Femur (tissue), 1 donor: Measurements from ENCODE around the gene RPLP1.

Experiments
- DNase-seq: peaks from one replicate; pipeline ENCODE4 v3.0.0-alpha.2; 2017

The RPLP1 gene

DNA sequence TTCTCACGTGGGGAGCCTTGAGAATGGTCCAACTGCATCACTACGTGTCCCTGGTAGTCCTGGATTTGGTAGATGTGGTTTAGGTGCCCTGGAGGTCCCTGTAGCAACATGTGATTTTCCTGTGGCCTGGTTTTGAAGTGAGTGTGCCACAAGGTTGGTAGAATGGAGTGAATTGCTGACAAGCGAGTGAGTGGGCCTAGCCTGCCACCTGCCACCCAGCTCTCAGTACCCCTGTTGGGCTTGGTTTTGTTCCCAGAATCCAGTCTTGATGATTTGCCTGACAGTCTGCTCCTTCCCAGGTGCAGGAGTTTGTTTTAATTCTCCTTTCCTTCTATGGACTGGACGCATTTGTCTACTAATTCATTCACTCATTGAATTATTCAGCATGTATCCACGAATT, 19.4 kb downstream of the RPLP1 start:
- DNase-seq, result no peak

- no peak for DNase-seq
Measured at GRCh38 chr15:69472562-69472961, 19.9 kb downstream of the RPLP1 start.

GRCh38 chr15:69474291-69474690, 21.7 kb downstream of the RPLP1 start:
- no peak for DNase-seq

DNA sequence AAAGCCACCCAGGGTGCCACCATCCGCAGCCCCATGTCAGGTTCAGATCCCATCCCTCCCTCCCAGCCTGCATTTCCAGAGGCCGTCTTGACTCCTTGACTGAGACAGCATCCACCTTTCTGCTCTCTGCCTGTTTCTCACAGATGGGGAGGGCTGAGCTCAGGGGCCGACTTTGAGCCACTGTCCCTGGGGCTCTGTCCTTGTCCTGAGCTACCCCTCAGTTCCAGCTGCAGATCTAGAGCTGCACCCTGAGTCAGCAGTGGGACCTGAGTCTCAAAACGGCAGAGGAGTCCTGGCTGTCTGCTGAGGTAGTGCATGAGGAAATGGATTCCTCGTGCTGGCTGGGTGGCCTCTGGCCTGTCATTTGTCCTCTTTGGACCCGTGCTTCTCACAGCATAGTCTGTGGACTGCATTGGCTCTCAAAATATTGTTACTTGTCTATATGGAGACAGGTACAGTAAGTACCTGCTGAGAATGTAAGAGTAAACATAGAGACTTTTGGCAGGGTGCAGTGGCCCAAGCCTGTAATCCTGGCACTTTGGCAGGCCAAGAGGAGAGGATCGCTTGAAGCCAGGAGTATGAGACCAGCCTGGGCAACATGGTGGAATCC, 22.3 kb downstream of the RPLP1 start:
- DNase-seq, result no peak

DNA sequence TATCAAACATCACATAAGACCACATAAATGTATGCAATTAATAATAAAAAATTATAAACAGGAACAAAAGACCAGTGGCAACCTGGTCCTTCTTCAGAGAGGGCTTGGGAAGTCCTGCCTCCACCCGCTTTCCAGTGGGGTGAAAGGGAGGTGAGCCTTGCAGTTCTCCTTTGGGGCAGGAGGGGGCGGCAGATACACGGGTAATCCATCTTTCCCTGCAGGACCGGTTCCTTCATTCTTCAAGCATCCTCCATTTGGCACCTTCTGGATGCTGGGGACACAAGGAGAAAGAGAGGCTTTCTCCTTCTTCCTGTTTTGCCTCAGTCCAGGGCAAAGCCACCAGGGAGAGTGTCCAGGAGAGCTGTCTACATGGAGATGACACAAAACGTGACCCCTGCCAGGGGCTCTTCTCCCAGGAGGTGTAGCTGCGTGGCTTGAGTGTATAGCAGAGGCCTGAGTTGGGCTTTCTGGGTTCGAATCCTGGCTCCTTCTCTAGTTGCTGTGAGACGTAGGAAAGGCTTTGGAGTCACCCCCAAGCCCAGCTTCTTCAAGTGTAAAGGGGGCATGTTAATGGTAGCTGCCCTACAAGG, 23.2 kb downstream of the RPLP1 start:
- DNase-seq, result peak; percentile 88

DNA sequence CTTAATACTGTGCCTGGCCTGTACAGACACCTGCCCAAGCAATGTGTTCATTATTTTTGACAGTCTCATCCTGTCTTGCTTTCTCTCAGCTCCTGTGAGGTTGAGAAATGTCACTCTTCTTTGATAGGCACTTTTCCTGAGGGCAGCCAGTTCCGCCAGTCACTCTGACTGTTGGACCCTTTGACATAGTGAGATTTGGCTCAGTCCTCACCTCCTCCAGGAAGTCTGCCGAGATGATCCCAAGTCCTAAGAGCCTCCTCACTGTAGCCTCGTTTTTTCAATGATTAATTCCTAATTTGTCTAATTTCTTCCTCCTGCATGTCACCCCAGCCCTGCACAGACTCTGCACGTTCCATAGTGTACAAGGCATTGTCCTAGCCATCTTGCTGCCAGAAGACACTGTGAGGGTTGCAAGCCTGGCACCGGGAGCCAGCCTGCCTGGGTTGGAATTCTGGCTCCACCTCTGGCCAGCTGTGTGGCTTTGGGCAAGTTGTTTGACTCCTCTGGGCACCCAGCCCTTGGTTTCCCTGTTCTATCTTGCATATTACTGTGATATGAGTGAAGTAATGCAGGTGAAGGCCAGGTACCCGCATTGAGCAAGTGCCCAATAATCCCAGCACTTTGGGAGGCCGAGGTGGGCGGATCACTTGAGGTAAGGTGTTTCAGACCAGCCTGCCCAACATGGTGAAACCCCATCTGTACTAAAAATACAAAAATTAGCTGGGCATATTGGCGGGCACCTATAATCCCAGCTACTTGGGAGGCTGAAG, 24.3 kb downstream of the RPLP1 start:
- no peak for DNase-seq

DNA sequence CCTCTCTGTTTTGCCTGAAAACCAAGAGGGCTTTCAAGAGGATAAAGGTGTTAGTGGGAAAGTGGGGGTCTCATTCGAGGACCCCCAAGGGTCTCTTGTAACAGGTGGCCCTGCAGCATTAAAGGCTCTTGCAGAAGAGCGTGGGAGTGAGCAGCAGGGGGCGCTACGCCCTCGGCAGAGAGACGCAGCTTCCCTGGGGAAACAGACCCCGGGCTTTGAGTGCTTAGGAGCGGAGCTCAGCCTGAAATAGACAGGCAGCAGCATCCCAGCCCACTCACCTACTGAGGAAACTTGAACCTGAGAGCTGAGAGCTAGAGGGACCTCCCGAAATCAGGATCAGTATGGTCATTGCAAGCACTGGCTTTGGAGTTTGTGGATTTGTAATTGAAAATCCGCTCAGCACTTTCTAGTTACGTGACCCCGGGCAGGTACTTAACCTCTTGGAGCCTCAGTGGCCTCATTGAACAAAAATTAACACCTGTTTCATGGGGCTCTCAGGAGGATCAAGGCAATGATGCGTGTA, 25.7 kb downstream of the RPLP1 start:
- DNase-seq, result peak; percentile 70

GRCh38 chr15:69479081-69479480, 26.5 kb downstream of the RPLP1 start:
- DNase-seq, result no peak

GRCh38 chr15:69479971-69480370, 27.4 kb downstream of the RPLP1 start:
- no peak for DNase-seq

DNA sequence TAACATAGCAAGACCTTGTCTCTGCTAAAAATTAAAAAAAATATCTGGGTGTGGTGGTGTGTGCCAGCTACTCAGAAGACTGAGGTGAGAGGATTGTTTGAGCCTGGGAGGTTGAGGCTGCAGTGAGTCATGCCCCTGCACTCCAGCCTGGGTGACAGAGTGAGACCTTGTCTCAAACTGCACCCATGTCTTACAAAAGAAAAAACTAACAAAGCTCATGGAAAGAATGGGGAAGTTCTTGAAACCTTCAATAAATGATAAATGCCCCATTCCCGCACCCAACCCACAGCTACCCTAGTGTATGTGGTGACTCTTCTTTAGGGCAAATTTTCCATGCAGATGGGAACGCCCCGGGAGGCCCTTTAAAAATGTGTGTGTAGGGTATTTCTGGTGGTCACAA, 28.3 kb downstream of the RPLP1 start:
- no peak for DNase-seq

- peak; percentile 12 for DNase-seq
Measured at GRCh38 chr15:69482686-69483256, 30.2 kb downstream of the RPLP1 start.

GRCh38 chr15:69484837-69485236, 32.2 kb downstream of the RPLP1 start:
- peak; percentile 58 for DNase-seq

DNA sequence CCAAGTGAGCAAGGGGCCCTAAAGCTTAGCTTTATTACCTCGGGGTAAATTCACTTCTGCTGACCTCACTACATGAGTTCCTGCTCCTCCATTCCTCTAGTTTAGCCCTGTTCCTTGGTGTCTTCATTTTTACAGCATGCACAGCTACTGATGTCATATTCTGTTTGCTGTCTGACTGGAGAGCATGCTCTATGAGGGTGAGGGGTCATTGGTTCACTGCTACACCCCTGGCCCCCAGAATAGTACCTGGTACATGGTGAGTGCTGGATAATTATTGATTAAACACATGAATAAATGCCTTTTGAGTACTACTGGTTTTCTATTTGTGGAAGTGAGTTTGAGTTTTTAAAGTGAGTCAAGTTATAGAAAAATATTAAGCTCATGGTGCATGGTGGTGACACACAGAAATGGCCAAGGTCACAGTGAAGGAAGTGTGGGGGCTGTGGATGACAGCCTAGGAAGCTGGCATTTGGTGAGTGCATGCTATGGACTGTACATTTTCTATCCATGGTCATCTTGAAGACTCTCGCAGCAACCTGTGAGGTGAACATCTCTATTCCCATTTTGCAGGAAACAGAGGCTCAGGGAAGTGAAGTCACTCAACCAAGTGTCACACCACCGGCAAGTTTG, 34.0 kb downstream of the RPLP1 start:
- no peak for DNase-seq

DNA sequence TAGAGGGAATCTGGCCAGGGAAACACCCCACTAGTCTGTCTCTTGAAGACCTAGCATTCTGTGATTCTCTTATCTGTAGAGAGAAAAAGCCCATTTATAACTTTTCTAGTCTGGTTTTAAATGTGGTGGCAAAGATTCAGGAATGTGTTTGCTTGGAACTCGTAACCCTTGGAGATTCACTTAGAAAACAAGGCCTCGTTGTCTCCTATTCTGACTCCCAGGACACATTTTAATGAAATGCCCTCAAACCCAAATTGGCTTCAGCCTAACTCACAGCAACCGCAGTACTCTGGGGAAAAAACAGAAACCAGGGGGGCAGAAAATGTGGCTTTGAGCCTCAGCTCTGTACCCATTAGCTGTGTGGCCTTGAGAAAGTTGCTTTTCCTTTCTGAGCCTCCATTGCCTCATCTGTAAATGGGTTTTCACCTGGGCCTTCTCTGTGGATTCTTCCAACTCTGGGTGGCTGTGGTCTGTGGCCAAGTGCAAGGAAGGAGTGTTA, 36.5 kb downstream of the RPLP1 start:
- DNase-seq, result peak; percentile 42

DNA sequence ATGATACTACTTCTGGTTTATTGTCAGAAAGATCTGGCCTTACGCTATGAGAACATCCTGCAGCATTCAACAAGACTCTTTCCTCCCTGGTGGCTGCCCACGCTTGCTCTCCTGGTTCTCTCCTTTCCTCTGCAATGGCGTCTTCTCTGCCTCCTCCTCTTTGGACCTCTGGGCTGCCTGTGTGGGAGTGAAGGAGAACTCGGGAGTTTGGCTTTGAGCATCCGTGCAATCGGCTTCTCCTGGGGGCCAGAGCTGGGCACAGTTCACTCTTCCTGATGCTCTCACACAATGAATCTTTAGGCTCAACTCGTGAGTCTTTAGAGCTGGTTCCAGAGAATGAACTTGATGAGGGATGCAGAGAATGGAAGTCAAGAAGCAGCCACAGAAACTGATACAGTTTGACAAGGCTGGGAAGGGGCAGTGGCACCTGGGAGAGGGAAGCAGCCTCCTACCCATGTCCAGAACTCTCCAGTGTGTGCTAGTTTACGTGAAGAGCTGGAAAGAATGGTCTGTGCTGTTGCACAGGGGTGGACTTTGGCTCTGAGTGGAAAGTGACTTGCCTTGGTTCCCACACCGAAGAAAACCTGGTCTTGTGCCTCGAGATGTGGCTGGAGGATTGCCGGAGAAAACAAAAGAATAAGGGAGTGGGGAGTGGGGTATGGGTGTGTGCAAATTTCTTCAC, 37.9 kb downstream of the RPLP1 start:
- no peak for DNase-seq

GRCh38 chr15:69491038-69491505, 38.5 kb downstream of the RPLP1 start:
- DNase-seq, result peak; percentile 33

DNA sequence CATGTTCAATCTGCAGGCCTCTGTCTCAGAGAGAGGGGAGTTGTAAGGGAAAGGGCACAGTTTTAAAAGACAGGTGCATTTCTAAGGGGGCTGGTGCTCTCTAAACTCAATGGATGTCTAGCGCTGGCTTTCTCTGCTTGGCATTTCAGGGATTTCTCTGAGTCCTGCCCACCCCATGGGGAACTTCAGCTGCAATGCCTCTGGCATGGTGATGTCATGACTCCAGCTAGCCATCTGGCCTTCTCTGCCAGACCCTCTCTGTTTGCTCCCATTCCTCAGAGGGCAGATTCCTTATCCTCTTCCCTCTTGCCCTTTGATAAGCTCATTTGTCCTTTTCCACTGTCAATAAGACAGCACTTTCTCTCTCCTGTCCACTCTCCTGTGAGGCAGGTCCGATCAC, 40.8 kb downstream of the RPLP1 start:
- DNase-seq, result no peak

- DNase-seq, result no peak
Measured at GRCh38 chr15:69496001-69496400, 43.4 kb downstream of the RPLP1 start.

GRCh38 chr15:69497076-69497475, 44.5 kb downstream of the RPLP1 start:
- DNase-seq, result no peak

- DNase-seq, result no peak
Measured at GRCh38 chr15:69497667-69498066, 45.0 kb downstream of the RPLP1 start.

DNA sequence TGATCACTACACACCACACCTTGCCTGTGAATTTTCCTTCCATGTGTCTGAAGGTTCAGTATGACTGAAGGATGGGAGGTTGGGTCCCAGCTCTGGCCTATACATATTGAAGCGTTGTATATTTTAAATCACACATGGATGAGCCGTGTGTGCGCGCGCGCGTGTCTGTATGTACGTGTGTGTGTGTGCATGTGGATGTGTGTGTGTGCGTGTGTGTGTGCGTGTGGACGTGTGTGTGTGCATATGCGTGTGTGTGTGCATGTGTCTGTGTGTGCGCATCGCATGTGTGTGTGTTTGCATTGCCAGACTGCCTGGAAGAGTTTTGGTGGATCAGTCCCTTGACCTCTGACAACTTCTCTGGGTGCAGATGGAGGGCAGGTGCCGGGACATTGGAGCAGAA, 45.7 kb downstream of the RPLP1 start:
- DNase-seq, result no peak

DNA sequence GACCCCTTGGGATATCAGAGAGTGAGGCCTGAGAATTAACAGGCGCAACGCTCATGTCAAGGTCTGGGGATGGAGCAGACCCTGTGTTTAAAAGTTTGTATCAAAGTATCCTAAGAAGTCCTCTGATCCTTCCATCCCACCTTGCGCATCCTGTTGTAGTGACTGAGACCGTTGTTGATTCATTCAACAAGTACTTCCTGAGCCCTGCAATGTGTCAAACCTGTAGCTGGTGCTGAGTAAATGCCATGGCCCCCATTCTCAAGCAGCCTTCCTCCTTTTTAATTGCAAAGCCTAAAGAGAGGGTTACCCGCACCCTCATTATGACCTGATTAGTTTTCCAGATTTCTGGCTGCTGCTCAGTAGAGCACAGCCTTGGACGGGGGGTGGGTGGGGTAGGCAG, 46.4 kb downstream of the RPLP1 start:
- DNase-seq, result no peak
